AG10803 (cell line): ENCODE results near the gene SERTAD3.

Experiments
- DNase-seq: peaks from one replicate; pipeline ENCODE4 v3.0.0; 2010; ENCODE audit warnings: low read depth
- H3K4me3 ChIP-seq: 2 replicates; pipeline ENCODE4 v1.5.1; 2011; ENCODE audit warnings: mild to moderate bottlenecking, low read length, control low read depth
- TF ChIP-seq, protein P1 (sequence below): conservative IDR thresholded peaks from 2 replicates; pipeline ENCODE4 v1.5.1; 2011; ENCODE audit warnings: mild to moderate bottlenecking, low read length, control low read depth, inconsistent platforms

SERTAD3 gene

DNA sequence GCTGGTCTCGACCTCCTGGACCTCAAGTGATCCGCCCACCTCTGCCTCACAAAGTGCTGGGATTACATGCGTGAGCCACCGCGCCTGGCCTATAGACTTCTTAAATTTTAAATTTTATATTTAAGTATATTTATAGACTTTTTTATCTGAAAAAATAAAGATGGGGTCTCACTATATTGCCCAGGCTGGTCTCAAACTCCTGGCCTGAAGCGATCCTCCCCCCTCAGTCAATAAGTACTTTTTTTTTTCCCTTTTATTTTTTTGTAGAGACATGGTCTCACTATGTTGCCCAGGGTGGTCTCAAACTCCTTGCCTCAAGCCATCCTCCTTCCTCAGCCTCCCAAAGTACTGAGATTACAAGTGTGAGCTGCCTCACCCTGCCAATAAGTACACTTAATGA lies 20.2 kb downstream of the SERTAD3 start:
- TF ChIP-seq, protein P1, sequence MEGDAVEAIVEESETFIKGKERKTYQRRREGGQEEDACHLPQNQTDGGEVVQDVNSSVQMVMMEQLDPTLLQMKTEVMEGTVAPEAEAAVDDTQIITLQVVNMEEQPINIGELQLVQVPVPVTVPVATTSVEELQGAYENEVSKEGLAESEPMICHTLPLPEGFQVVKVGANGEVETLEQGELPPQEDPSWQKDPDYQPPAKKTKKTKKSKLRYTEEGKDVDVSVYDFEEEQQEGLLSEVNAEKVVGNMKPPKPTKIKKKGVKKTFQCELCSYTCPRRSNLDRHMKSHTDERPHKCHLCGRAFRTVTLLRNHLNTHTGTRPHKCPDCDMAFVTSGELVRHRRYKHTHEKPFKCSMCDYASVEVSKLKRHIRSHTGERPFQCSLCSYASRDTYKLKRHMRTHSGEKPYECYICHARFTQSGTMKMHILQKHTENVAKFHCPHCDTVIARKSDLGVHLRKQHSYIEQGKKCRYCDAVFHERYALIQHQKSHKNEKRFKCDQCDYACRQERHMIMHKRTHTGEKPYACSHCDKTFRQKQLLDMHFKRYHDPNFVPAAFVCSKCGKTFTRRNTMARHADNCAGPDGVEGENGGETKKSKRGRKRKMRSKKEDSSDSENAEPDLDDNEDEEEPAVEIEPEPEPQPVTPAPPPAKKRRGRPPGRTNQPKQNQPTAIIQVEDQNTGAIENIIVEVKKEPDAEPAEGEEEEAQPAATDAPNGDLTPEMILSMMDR: no peak

DNA sequence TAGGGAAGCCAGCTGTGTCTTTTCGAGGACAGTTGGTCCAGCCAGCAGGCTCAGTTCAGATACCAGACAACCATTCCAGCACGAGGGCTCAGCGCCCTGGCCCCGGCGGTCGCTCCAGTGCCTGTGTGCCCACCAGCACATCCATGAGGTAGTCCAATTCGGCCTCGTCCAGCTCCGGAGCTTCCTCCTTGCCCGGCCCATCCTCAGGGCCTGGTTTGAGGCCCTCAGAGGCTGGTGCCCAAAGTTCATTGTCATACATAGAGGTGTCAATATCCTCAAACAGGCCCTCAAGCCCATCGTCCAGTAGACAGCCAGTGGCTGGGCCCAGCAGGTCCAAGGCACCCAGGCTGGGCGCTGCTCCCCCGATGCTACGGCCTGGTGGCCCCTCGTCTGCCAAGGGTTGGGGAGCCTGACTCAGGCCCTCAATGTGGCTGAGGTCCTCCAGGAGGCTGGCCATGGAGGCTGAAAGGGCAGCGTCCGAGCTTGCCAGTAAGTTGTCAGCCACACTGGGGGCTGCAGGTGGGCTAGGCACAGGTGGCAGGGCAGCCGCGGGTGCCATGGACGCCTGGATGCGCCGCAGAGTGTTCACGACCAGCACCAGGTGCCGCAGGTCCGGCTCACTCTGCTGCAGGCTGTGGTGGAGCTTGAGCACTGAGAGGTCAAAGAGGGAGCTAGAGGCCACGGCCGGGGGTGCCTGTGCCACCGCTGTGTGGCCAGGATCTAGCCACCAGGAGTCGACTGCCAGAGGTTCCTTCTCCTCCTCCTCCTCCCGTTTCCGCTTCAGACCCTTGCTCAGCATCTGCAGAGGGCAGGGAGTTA lies 21.2 kb downstream of the SERTAD3 start:
- H3K4me3 ChIP-seq: no peak overlapping the region
- TF ChIP-seq, protein P1: no peak; the same call in 1 of the 2 replicates
- DNase-seq: no peak

More for the DNA sequence above, 20.2 kb downstream of the SERTAD3 start:
- H3K4me3 ChIP-seq: peak overlapping the region; percentile 95
- no peak for DNase-seq

DNA sequence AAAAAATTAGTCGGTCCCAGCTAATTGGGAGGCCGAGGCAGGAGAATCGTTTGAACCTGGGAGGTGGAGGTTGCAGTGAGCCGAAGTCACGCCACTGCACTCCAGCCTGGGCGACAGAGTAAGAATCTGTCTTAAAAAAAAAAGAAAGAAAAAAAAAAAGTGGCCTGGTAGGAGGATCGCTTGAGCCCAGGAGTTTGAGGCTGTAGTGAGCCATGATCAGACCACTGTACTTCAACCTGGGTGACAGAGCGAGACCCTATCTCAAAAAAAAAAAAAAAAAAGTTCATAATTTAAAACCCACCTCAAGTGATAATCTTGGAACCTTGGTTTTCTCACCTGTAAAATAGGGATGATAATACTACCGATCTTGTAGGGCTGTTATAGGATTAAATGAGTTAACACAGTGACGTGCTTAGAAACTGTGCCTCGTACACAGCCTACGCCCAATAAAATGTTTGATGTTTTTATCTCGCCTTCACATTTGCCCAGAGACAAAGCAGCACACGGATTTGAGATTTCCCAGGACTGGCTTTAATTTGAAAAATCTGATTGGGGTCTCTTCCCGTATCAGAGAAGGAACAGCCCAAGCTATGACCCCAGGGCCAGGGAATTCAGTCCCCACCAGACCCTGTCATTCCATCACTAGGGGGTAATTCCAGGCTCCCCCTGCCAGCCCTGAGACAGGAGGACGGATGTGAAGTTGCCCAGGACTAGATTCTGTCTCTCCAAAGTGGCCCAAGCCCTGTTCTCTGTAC lies 22.0 kb downstream of the SERTAD3 start:
- TF ChIP-seq, protein P1: no peak
- DNase-seq: no peak
- H3K4me3 ChIP-seq: no peak overlapping the region

DNA sequence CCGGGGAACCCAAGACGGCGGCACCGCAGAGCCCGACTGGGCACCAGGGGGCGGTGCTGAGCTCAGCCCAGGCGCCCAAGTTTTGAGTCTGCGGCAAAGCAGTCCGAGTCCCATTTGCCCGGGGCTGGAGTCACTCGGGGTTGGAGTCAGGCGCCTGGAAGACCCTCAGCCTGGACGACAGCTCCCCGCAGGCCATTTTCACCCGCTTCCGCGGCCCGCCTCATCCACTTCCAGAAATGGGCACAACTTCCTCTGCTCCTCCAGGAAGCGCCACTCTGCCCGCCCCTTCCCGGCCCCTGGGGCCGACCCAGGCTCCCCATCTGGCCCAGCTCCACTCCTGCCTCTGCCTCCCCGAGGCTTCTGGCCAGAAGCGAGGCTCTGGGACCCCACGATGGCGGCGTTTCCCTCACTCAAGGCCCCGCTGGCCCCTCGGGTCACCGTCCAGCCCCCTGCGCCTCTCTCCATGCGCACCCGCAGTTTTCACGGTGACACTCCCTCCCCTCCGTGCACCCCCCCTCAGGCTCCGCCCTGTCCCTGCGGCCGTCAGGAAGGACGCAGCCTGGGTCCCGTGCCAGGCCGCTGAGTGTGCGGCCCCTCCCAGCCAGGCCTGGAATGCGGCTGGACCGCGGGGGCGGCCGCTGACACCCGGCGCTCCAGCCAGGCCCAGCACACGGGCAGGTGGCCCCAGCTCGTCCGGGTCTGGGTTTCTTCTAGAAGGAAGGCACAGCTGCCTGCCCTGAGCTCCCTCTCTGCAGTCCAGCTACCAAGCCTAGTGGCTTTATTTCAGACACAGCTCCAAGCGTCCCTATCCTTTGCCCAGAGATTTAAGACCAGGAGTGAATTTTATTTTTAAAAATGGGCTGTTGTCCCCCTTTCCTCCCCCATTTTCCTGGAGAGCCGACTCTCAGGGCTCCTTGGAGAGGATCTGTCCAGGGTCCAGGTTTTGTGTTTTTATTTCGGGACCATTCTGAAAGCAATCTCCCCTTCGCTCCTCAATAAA lies 23.1 kb downstream of the SERTAD3 start:
- DNase-seq: peak; percentile 92
- H3K4me3 ChIP-seq: peak overlapping the region; percentile 80
- TF ChIP-seq, protein P1: peak; percentile 92

DNA sequence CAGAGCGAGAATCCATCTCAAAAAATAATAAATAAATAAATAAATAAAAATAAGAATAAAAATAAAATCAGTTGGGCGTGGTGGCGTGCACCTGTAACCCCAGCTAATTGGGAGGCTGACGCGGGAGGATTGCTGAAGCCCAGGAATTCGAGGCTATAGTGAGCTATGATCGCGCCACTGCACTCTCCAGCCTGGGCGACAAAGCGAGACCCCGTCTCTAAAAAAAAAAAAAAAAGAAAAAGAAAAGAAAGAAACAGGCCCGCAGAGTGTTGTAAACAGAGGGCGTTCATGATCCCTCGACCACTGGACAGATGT lies 23.7 kb downstream of the SERTAD3 start:
- TF ChIP-seq, protein P1: no peak
- no peak for DNase-seq
- H3K4me3 ChIP-seq: peak overlapping the region; percentile 80

DNA sequence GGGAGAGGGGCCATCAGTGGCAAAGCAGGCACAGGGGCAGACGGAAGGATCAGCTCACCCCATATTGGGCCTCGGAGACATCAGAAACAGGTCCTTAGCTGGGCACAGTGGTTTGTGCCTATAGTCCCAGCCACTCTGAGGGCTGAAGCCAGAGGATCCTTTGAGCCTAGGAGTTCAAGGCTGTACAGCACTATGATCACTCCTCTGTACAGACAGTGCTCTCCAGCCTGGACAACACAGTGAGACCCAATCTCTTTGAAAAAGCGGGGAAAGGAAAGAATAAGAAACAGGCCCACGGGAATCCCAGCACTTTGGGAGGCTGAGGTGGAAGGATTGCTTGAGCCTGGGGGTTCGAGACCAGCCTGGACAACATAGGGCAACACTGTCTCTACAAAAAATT lies 24.4 kb downstream of the SERTAD3 start:
- no peak overlapping the region for H3K4me3 ChIP-seq
- DNase-seq: no peak
- TF ChIP-seq, protein P1: no peak
